ENCODE results near the gene GDF15. TPM values are rescaled to one million over a fixed set of nuclear protein-coding genes. Genes with fewer than 3 reads are reported as not detected.
A peak's percentile ranks its signal among the peaks of the same experiment; 100 is the strongest.
"Not testable (repeated sequence)": the region's sequence is repeated elsewhere in the genome, so short reads cannot be mapped to it uniquely, and the experiment has no call there.

The GDF15 gene
- total RNA-seq, 1 donor from 2014 or later: 0.46 TPM

GRCh38 chr19:18388960-18389725, 3.2 kb downstream of the GDF15 start:
- intact Hi-C loops (cut with DNase I): loop anchor here (2.0 kb wide), 1 partner anchor 22 kb away; no protein-coding TSS in a partner anchor
- no peak for ATAC-seq

GRCh38 chr19:18389726-18390064, 3.7 kb downstream of the GDF15 start:
- ATAC-seq (no peak), DNase-seq (ENCODE audit: missing footprints) (peak; percentile 5)
- intact Hi-C loops (cut with DNase I): loop anchor here (2.0 kb wide), 1 partner anchor 21 kb away; no protein-coding TSS in a partner anchor

More at GRCh38 chr19:18388960-18389725, 3.2 kb downstream of the GDF15 start:
- DNase-seq (ENCODE audit: missing footprints): peak; percentile 28

- no peak for ATAC-seq
- intact Hi-C loops (cut with DNase I): no loop called here
- DNase-seq (ENCODE audit: missing footprints): peak; percentile 35
Measured at GRCh38 chr19:18390065-18390907, 4.3 kb downstream of the GDF15 start.

GRCh38 chr19:18391509-18392075, 5.6 kb downstream of the GDF15 start:
- DNase-seq (ENCODE audit: missing footprints): peak; percentile 39
- intact Hi-C loops (cut with DNase I): no loop called here
- no peak for ATAC-seq

GRCh38 chr19:18392417-18392816, 6.5 kb downstream of the GDF15 start:
- intact Hi-C loops (cut with DNase I): no loop called here
- DNase-seq (ENCODE audit: missing footprints) (peak; percentile 86), ATAC-seq (peak; percentile 30)

GRCh38 chr19:18392926-18393325, 7.0 kb downstream of the GDF15 start:
- ATAC-seq (no peak), DNase-seq (ENCODE audit: missing footprints) (peak; percentile 20)
- intact Hi-C loops (cut with DNase I): no loop called here

- DNase-seq (ENCODE audit: missing footprints) (peak; percentile 83), ATAC-seq (peak; percentile 18)
- intact Hi-C loops (cut with DNase I): no loop called here
Measured at GRCh38 chr19:18393836-18394235, 7.9 kb downstream of the GDF15 start.

GRCh38 chr19:18396471-18397241, 10.7 kb downstream of the GDF15 start:
- intact Hi-C loops (cut with DNase I): loop anchor here (5.0 kb wide), 1 partner anchor 124 kb away; the partner anchor contains the start of gene IQCN
- ATAC-seq (no peak), DNase-seq (ENCODE audit: missing footprints) (no peak)

GRCh38 chr19:18397242-18398202, 11.6 kb downstream of the GDF15 start, which contains the start of gene LRRC25:
Gene LRRC25, minus strand, starts transcription at chr19:18397622. Its CDS starts 659 bp downstream, at chr19:18396963.
- DNase-seq (ENCODE audit: missing footprints): peak; percentile 86
- intact Hi-C loops (cut with DNase I): loop anchor here (5.0 kb wide), 1 partner anchor 125 kb away; the partner anchor contains the start of gene IQCN
- peak; percentile 59 for ATAC-seq

GRCh38 chr19:18399008-18399407, 13.1 kb downstream of the GDF15 start:
- intact Hi-C loops (cut with DNase I): loop anchor here (5.0 kb wide), 1 partner anchor 127 kb away; the partner anchor contains the start of gene IQCN
- DNase-seq (ENCODE audit: missing footprints): peak; percentile 69
- no peak for ATAC-seq

GRCh38 chr19:18401580-18402112, 15.7 kb downstream of the GDF15 start:
- DNase-seq (ENCODE audit: missing footprints): peak; percentile 89
- intact Hi-C loops (cut with DNase I): no loop called here
- peak; percentile 79 for ATAC-seq

GRCh38 chr19:18402455-18403248, 16.7 kb downstream of the GDF15 start:
- ATAC-seq; intact Hi-C loops (cut with DNase I): not testable (repeated sequence)

GRCh38 chr19:18405754-18406153, 19.8 kb downstream of the GDF15 start:
- DNase-seq (ENCODE audit: missing footprints); intact Hi-C loops (cut with DNase I); ATAC-seq: not testable (repeated sequence)

More at GRCh38 chr19:18402455-18403248, 16.7 kb downstream of the GDF15 start:
- DNase-seq (ENCODE audit: missing footprints): not testable (repeated sequence)

- DNase-seq (ENCODE audit: missing footprints) (no peak), ATAC-seq (no peak)
- intact Hi-C loops (cut with DNase I): no loop called here
Measured at GRCh38 chr19:18406749-18407148, 20.8 kb downstream of the GDF15 start.

- peak; percentile 72 for DNase-seq (ENCODE audit: missing footprints)
- intact Hi-C loops (cut with DNase I): no loop called here
Measured at GRCh38 chr19:18408053-18408476, 22.1 kb downstream of the GDF15 start.

GRCh38 chr19:18412610-18413239, 26.8 kb downstream of the GDF15 start:
- intact Hi-C loops (cut with DNase I): loop anchor here (5.0 kb wide), 1 partner anchor 210 kb away; the partner anchor contains the start of gene RAB3A
- DNase-seq (ENCODE audit: missing footprints) (no peak), ATAC-seq (no peak)

More at GRCh38 chr19:18408053-18408476, 22.1 kb downstream of the GDF15 start:
- no peak for ATAC-seq

All from Right ventricle myocardium inferior (tissue), 1 donor.